ENCODE measurements around the gene ZBTB34.

DNA sequence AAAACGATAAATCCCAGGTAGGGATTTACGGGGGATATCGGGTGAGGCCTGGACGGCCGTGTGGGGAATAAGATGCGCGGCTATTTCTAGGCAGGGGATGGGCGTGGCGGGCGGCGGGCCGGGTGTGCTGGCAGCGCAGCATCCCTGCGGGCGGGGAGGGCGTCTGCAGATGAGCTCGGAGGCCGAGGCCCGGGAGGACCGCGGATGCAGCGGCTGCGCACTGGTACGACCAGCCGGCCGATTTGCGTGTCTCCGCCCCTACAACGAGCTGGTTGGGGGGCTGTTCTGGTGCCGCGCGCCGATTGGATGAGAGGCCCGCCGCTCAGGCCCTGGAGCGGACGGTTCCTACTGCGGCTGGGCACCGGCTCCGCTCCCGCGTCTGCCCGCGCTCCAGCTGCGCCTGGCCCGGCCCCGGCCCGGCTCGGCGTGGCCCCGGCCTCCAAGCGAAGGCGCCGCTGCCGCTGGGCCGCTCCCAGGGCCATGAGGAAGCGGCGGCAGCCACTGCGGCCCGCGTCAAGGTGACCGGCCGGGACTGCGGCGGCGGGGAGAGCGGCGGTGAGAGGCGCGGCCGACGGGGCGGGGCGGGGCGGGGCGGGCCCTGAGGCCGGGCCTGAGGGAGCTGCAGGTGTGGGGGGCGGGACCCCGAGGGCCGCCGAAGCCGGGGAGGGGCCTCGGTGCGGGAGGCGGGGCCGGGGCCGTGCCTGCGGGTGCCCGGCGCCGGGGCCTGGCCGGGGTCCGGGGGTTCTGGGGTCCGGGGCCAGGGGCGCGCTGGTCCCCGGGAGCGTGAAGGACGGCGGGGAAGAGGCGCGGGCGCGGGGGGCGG is 54.2 kb downstream of the ZBTB34 start, which contains the start of gene RALGPS1:
- TF ChIP-seq, protein P1, sequence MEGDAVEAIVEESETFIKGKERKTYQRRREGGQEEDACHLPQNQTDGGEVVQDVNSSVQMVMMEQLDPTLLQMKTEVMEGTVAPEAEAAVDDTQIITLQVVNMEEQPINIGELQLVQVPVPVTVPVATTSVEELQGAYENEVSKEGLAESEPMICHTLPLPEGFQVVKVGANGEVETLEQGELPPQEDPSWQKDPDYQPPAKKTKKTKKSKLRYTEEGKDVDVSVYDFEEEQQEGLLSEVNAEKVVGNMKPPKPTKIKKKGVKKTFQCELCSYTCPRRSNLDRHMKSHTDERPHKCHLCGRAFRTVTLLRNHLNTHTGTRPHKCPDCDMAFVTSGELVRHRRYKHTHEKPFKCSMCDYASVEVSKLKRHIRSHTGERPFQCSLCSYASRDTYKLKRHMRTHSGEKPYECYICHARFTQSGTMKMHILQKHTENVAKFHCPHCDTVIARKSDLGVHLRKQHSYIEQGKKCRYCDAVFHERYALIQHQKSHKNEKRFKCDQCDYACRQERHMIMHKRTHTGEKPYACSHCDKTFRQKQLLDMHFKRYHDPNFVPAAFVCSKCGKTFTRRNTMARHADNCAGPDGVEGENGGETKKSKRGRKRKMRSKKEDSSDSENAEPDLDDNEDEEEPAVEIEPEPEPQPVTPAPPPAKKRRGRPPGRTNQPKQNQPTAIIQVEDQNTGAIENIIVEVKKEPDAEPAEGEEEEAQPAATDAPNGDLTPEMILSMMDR (IDR thresholded peaks at IDR 0.05): no peak
- TF ChIP-seq POLR2A (IDR thresholded peaks at IDR 0.05): no peak
